MM.1S (cell line): ENCODE results near the gene ESPN.
"Not testable (repeated sequence)": the region's sequence is repeated elsewhere in the genome, so short reads cannot be mapped to it uniquely, and the experiment has no call there.

Source experiments
- DNase-seq: peaks from one replicate; pipeline ENCODE4 v3.0.0-alpha.2; 2015
- H2AFZ ChIP-seq: fragments of 300-600 bp; sonication (generic); 2 replicates; pipeline ENCODE4 v1.6.0; 2016; ENCODE audit warnings: antibody characterized with exemption, low read length
- H3F3A ChIP-seq: fragments of 300-600 bp; sonication (generic); 2 replicates; pipeline ENCODE4 v1.6.1; 2016; ENCODE audit warnings: mild to moderate bottlenecking, antibody characterized with exemption, low read length, moderate library complexity, mixed read lengths; ENCODE audit not compliant: insufficient read depth
- H3K27ac ChIP-seq: fragments of 300-600 bp; sonication (generic); 2 replicates; pipeline ENCODE4 v1.5.1; 2016; ENCODE audit warnings: mild to moderate bottlenecking, low read length
- H3K27me3 ChIP-seq: fragments of 300-600 bp; sonication (generic); replicated peaks from 2 replicates; pipeline ENCODE4 v1.6.0; 2016; ENCODE audit warnings: low read length; ENCODE audit not compliant: insufficient read depth
- H3K36me3 ChIP-seq: fragments of 300-600 bp; sonication (generic); replicated peaks from 2 replicates; pipeline ENCODE4 v1.6.1; 2016; ENCODE audit warnings: mild to moderate bottlenecking, low read length, mixed read lengths; ENCODE audit not compliant: insufficient read depth
- H3K4me1 ChIP-seq: fragments of 300-600 bp; sonication (generic); 2 replicates; pipeline ENCODE4 v1.6.1; 2016; ENCODE audit warnings: low read length, mixed read lengths
- H3K4me2 ChIP-seq: fragments of 300-600 bp; sonication (generic); 2 replicates; pipeline ENCODE4 v1.6.0; 2016; ENCODE audit warnings: low read depth, low read length
- H3K4me3 ChIP-seq: fragments of 300-600 bp; sonication (generic); 2 replicates; pipeline ENCODE4 v1.5.1; 2016; ENCODE audit warnings: low read length, mixed read lengths
- H3K79me2 ChIP-seq: fragments of 300-600 bp; sonication (generic); 2 replicates; pipeline ENCODE4 v1.6.1; 2016; ENCODE audit warnings: mixed run types, low read length, mixed read lengths
- H3K9ac ChIP-seq: fragments of 300-600 bp; sonication (generic); 2 replicates; pipeline ENCODE4 v1.6.1; 2016; ENCODE audit warnings: low read length, mixed read lengths
- H3K9me2 ChIP-seq: fragments of 300-600 bp; sonication (generic); replicated peaks from 2 replicates; pipeline ENCODE4 v1.6.1; 2016; ENCODE audit warnings: mild to moderate bottlenecking, low read length, mixed read lengths; ENCODE audit not compliant: insufficient read depth
- H3K9me3 ChIP-seq: fragments of 300-600 bp; sonication (generic); replicated peaks from 2 replicates; pipeline ENCODE4 v1.6.1; 2016; ENCODE audit warnings: mild to moderate bottlenecking, low read length, mixed read lengths; ENCODE audit not compliant: insufficient read depth
- H4K20me1 ChIP-seq: fragments of 300-600 bp; sonication (generic); 2 replicates; pipeline ENCODE4 v1.6.1; 2016; ENCODE audit warnings: mild to moderate bottlenecking, low read length, moderate library complexity, mixed read lengths; ENCODE audit not compliant: insufficient read depth
- CTCF ChIP-seq: fragments of 300-600 bp; sonication (generic); IDR thresholded peaks from 2 replicates; pipeline ENCODE4 v1.5.1; 2016; ENCODE audit warnings: antibody characterized with exemption, low read length, mixed read lengths
- EZH2 ChIP-seq: fragments of 300-600 bp; sonication (generic); optimal IDR thresholded peaks from 2 replicates; pipeline ENCODE3; 2017; ENCODE audit warnings: low read depth, mild to moderate bottlenecking, antibody characterized with exemption, low read length, mixed read lengths
- EZH2phosphoT487 ChIP-seq: fragments of 300-600 bp; sonication (generic); IDR thresholded peaks from 2 replicates; pipeline ENCODE4 v1.6.1; 2018; ENCODE audit warnings: antibody characterized with exemption, low read length

The ESPN gene

GRCh38 chr1:6491480-6491962 lies 66.9 kb downstream of the ESPN start, which contains the start of gene PLEKHG5:
Gene PLEKHG5, minus strand, starts transcription at chr1:6491667. Its CDS starts 14,096 bp downstream, at chr1:6477571.
- Histone ChIP-seq H3K27me3 (peaks cover 26% of the 10 kb centered on the region), H3K4me2 (peak within 1 kb of the TSS; percentile 83), H3K9me2 (no peaks in the 10 kb centered on the region), H3K4me3 (peak within 1 kb of the TSS; percentile 58), H3K27ac (peak within 1 kb of the TSS; percentile 19; the same call in 1 of the 2 replicates), H3K79me2 (no peaks in the 10 kb centered on the region), H3K4me1 (peaks cover 3% of the 10 kb centered on the region; the same call in 1 of the 2 replicates), H2AFZ (peak within 1 kb of the TSS; percentile 49), H3F3A (no peaks in the 10 kb centered on the region), H3K9ac (peak within 1 kb of the TSS; percentile 78), H3K9me3 (no peaks in the 10 kb centered on the region), H3K36me3 (no peaks in the 10 kb centered on the region), H4K20me1 (no peaks in the 10 kb centered on the region)
- no peak for TF ChIP-seq EZH2
- no peak for TF ChIP-seq CTCF
- DNase-seq = no peak

GRCh38 chr1:6491966-6492365 lies 67.4 kb downstream of the ESPN start:
- Histone ChIP-seq H3K9me3 (no peaks in the 10 kb centered on the region), H3F3A (no peaks in the 10 kb centered on the region), H3K4me1 (peaks cover 3% of the 10 kb centered on the region; the same call in 1 of the 2 replicates), H3K27ac (no peak overlapping the region), H3K27me3 (peaks cover 31% of the 10 kb centered on the region), H3K9ac (no peak overlapping the region), H2AFZ (no peak overlapping the region), H4K20me1 (no peaks in the 10 kb centered on the region), H3K4me2 (no peak overlapping the region), H3K36me3 (no peaks in the 10 kb centered on the region), H3K79me2 (no peaks in the 10 kb centered on the region), H3K4me3 (no peak overlapping the region), H3K9me2 (no peaks in the 10 kb centered on the region)
- DNase-seq = no peak
- TF ChIP-seq CTCF = no peak
- no peak for TF ChIP-seq EZH2phosphoT487
- no peak for TF ChIP-seq EZH2

- not testable (repeated sequence) for H3K4me3 ChIP-seq, H3K4me2 ChIP-seq, H3K36me3 ChIP-seq, H3K9ac ChIP-seq, H3F3A ChIP-seq, H3K9me2 ChIP-seq, H3K9me3 ChIP-seq, DNase-seq, H3K4me1 ChIP-seq, H3K79me2 ChIP-seq, H3K27ac ChIP-seq, H2AFZ ChIP-seq, H4K20me1 ChIP-seq
- H3K27me3 ChIP-seq = peaks cover 38% of the 10 kb centered on the region
These were observed 69.3 kb downstream of the ESPN start for GRCh38 chr1:6493834-6494223.

- H2AFZ ChIP-seq = no peak overlapping the region
- H3K79me2 ChIP-seq = no peaks in the 10 kb centered on the region
- H4K20me1 ChIP-seq = no peaks in the 10 kb centered on the region
- TF ChIP-seq EZH2 (no peak), CTCF (no peak), EZH2phosphoT487 (no peak)
- no peak overlapping the region for H3K9ac ChIP-seq
- DNase-seq = no peak
- H3K36me3 ChIP-seq = no peaks in the 10 kb centered on the region
- H3K4me3 ChIP-seq = no peak overlapping the region
- H3K27ac ChIP-seq = no peak overlapping the region
- H3F3A ChIP-seq = no peaks in the 10 kb centered on the region
- no peak overlapping the region for H3K4me2 ChIP-seq
- peaks cover 3% of the 10 kb centered on the region; the same call in 1 of the 2 replicates for H3K4me1 ChIP-seq
- peaks cover 45% of the 10 kb centered on the region for H3K27me3 ChIP-seq
- H3K9me2 ChIP-seq = no peaks in the 10 kb centered on the region
- H3K9me3 ChIP-seq = no peaks in the 10 kb centered on the region
These were observed 70.1 kb downstream of the ESPN start for GRCh38 chr1:6494627-6495026.
